Cortex of kidney (tissue), 1 donor: ENCODE measurements around the gene GSTT4.
"Not testable (repeated sequence)": the region's sequence is repeated elsewhere in the genome, so short reads cannot be mapped to it uniquely, and the experiment has no call there.

Experiments
- DNase-seq: peaks from one replicate; lab custom pipeline; 2025; lab: John Stamatoyannopoulos, UW

Gene GSTT4

GRCh38 chr22:24005201-24005600 is at the start of gene GSTT4:
TSS of gene GSTT4 (minus strand) at chr22:24005453. CDS start at chr22:24005356, 97 bp downstream.
- no peak for DNase-seq

DNA sequence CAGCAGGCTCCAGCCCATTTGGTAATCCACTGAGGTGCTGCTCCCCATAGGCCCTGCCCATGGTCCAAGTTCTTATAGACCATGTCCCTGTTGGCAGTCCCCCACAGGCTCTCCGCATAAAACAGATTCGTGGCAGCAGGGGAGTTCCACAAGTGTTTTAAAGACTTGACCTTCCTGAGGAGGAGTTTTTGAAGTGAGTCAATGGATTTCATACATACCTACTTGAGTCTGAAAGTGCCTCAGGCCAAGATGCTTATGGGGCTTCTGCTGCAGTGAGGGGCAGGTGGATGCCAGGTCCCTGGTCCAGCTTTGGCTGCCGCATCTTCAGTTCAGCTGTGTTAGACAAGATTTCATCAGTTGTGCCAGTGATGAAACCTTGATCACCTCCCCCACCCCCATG is 49.1 kb upstream of the GSTT4 start:
- no peak for DNase-seq

GRCh38 chr22:24053481-24054226 is 48.4 kb upstream of the GSTT4 start:
- no peak for DNase-seq

DNA sequence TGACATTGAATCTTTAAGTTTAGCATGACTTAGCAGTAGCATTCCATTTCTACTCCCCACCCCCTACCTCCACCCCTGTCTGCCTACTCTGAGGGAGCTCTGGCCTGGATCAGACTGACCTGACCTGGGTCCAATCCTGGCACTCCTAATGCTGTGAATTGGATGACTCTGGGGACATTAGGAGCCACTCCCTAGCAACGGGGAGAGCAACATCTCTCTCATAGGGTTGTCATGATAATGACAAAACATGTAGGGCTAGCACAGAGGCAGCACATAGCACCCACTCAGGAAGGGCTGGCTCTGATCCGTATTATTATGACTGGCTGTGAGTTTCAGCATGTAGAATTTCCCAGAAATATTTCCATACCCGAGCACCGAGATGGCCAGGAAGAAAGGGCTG is 46.3 kb upstream of the GSTT4 start:
- DNase-seq = no peak

DNA sequence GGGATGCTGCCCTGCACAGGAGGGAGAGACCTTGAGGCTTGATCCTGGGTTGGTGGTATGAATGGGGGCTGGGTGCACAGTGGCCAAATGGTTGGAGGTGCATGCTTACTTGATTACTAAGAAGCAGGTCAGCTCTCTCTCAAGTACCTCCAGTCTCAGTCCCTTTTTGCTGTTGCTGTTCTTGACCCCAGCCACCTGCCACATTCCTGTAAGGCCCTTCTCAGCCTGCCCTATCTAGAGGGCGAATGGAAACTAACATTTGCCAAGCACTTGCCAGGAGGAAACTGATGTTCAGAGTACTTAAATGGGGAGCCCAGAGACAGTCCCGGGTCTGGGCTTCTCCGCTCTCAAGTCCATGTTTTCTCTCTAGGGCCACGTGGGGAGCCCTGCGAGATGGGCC is 45.8 kb upstream of the GSTT4 start:
- DNase-seq = no peak

- DNase-seq = no peak
These were observed 44.7 kb upstream of the GSTT4 start for GRCh38 chr22:24049978-24050377.

DNA sequence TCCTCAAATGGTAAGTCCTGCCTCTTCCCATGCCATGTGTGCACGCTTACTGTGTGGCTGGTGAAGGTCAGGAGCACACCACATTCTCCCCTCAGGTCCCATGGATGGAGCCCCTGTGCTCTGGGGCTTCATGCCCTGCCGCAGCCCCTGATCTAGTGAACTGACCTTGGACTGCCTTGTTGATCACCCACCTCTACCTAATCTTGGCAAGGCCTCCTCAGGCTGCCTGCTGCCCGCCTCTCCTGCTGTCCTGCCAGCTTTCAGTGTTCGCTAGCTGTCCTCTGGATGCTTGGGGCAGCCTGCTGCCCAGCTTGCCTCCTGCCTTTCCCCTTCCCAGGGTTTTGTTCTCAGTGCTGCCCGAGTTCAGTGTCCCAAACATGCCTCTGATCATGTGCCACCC is 44.0 kb upstream of the GSTT4 start:
- DNase-seq = no peak

GRCh38 chr22:24046024-24046423 is 40.8 kb upstream of the GSTT4 start:
- no peak for DNase-seq

DNA sequence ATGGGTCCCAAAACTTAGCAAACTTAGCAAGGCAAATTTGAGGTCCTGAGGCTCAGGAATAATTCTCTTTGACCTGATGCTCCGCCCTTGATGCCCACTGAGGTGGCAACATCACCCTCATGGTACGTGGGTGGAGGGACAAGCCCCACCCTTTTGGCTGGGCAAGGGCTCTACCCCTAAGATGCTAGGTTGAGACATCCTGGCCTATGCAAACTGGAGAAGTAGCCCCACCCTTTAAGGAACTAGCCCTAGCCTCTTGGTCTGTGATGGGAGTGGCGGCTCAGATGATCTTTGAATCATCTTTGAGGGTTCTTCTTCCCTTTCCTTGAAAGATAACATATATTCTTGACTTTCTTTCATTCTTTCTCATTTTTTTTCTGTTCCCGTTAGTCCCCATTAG is 38.7 kb upstream of the GSTT4 start:
- DNase-seq = no peak

DNA sequence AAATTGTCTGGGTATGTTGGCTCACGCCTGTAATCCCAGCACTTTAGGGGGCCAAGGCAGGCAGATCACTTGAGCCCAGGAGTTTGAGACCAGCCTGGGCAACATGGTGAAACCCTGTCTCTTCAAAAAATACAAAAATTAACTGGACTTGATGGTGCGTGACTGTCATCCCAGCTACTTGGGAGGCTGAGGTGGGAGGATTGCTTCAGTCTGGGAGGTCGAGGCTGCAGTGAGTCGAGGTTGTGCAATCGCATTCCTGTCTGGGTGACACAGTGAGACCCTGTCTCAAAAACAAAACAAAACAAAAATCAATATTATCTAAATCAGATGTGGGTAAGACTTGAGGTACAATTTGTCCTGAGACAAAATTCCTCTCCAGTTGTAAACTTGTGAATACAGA is 38.2 kb upstream of the GSTT4 start:
- DNase-seq = not testable (repeated sequence)

- DNase-seq = no peak
These were observed 35.7 kb upstream of the GSTT4 start for GRCh38 chr22:24040946-24041345.

DNA sequence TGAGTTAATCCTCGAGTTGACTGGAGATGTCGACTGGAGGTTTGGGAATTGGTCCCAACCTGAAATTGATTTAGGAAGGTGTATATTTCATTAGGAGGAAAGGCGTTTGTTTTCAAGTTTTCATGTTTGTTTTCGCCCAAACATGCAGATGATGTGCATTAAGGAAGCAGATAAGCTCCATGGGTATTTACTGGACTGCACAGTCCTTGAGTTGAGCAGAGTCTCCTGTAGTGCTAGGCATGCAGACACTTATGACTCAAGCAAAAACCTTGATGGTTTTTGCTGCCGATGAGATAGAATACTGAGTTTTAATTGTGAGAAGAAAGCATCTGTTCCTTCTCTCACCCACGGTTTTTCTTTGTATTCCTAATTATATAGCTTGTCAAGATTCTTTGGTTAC is 33.8 kb upstream of the GSTT4 start:
- DNase-seq = no peak

GRCh38 chr22:24037851-24038765 is 32.9 kb upstream of the GSTT4 start:
- no peak for DNase-seq

DNA sequence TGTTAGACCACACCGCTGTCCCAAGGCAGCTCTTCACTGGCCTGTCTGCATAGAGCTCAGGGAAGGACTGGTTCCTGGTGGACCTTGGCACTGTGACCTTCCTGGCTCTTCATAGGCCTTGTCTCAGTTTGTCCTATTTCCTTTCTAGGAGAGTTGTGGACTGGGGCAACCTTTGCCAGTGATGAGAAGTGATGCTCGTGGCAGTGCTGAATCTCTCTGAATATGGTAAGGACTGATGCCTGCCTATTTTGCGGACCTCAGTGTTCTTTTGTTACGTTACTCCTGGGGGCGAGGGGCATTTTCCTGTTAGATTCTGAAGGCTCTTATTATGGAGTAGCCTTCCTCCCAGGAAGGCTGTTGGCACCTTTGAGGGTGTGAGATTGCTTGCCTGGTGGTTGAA is 30.0 kb upstream of the GSTT4 start:
- no peak for DNase-seq

GRCh38 chr22:24033731-24034130 is 28.5 kb upstream of the GSTT4 start:
- DNase-seq = no peak

DNA sequence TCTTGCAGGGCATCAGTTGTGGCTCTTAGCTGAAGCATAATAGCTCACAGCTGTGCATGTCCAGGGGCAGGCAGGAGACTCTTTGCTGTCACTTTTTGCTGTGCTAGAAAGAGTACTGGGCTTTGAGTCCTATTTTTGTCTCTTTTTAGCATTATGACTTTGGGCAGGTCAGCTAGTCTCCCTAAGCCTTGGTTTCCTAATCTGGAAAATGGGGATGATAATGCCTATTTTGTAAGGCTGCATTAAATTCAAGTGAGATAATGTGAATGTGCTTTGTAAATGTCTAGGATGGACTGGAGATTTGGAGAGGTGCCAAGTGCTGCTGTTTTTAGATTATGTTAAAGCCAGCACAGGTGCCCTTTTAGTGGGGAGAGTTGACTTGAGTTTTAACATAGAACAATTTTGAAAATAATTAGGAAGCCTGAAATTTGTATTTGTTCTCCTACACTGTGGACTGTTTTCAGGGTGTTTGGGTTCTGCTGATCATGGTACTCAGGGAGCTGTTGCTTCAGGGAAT is 25.0 kb upstream of the GSTT4 start:
- DNase-seq = no peak

DNA sequence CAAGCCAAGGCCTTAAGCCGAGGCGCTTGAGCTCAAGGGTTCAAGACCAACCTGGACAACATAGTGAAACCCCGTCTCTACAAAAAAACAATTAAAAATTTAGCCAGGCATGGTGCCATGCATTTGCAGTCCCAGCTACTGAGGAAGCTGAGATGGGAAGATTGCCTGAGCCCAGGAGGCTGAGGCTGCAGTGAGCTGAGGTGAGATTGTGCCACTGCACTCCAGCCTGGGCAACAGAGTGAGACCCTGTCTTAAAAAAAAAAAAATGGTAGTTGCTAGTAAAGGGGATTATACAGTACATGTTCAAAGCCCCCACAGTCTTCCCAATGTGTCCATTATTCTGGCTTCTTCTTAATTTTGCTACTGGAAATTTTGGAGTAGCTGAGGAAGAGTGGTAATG is 24.1 kb upstream of the GSTT4 start:
- no peak for DNase-seq

- no peak for DNase-seq
These were observed 23.3 kb upstream of the GSTT4 start for GRCh38 chr22:24028533-24028932.

- no peak for DNase-seq
These were observed 22.7 kb upstream of the GSTT4 start for GRCh38 chr22:24027991-24028390.

- DNase-seq = no peak
These were observed 22.2 kb upstream of the GSTT4 start for GRCh38 chr22:24027389-24027975.

- DNase-seq = no peak
These were observed 21.5 kb upstream of the GSTT4 start for GRCh38 chr22:24026733-24027132.

DNA sequence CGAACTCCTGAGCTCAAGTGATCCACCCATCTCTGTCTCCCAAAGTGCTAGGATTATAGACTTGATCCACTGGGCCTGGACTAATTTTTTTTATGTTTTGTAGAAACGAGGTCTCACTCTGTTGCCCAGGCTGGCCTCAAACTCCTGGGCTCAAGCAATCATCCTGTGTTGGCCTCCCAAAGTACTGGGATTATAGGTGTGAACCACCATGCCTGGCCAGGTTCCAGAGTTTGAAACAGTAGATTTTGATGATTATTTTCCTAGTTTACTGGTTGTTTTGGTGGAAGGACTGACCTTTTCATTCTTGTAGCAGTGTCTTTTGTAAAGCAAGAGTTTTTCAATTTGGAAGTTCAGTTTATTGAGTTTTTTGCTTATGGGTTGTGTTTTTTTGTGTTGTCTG is 20.8 kb upstream of the GSTT4 start:
- DNase-seq = no peak

DNA sequence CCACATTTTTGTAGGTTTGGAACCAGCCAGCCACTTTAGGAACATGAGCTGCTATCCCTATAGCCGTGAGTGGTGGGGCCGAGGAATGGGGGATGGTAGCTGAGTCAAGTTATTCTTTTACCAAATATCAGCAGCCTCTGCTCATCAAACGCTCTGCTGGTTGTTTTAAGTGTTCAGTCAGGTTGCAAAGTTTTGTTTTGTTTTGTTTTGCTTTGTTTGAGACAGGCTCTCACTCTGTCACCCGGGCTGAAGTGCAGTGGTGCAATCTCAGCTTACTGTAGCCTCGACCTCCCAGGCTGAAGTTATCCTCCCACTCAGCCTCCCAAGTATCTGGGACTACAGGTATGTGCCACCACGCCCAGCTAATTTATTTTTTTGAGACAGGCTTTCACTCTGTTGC is 20.2 kb upstream of the GSTT4 start:
- DNase-seq = no peak
